Adrenal gland (tissue), 12 donors: ENCODE results near the gene PRRG3. TPM values are rescaled to one million over a fixed set of nuclear protein-coding genes. Genes with fewer than 3 reads are reported as not detected.

Experiments used
- DNase-seq, 7 donors: peaks; one replicate each; pipeline ENCODE4 v3.0.0-alpha.2; 2019 to 2020
- H3K27ac ChIP-seq, 5 donors: fragments of 200-600 bp; sonication (generic) in 4 of 5; 1 replicate in 3 of 5; 2 replicates in 2 of 5; pipeline versions ENCODE4 v1.5.1 to v1.8.0; 2016 to 2020; ENCODE audit warnings: mild to moderate bottlenecking in 1 of 5
- H3K27me3 ChIP-seq: fragments of 200-600 bp; 2 replicates; pipeline ENCODE4 v1.8.0; 2021
- H3K36me3 ChIP-seq, 2 donors: fragments of 200-600 bp; replicated peaks in 1 of 2; 1 replicate in 1 of 2; 2 replicates in 1 of 2; pipeline versions ENCODE4 v1.5.1 to v1.8.0; 2018 to 2022
- H3K4me1 ChIP-seq, 2 donors: fragments of 200-600 bp; replicated peaks in 1 of 2; 1 replicate in 1 of 2; 2 replicates in 1 of 2; pipeline versions ENCODE4 v1.5.1 to v1.8.0; 2018 to 2021
- H3K4me3 ChIP-seq, 4 donors: fragments of 200-600 bp; sonication (generic) in 3 of 4; one replicate each; pipeline ENCODE4 v1.5.1; 2016 to 2018
- H3K9me3 ChIP-seq, 3 donors: fragments of 200-600 bp; sonication (generic) in 1 of 3; replicated peaks in 1 of 3; 1 replicate in 2 of 3; 2 replicates in 1 of 3; pipeline versions ENCODE4 v1.5.1 to v1.8.0; 2016 to 2021
- POLR2A ChIP-seq, 2 donors: fragments of 450-650 bp; IDR thresholded peaks; one replicate each; pipeline ENCODE4 v1.6.1; 2017; ENCODE audit warnings: antibody characterized with exemption in 2 of 2, mild to moderate bottlenecking in 2 of 2, moderate library complexity in 1 of 2
- whole genome bisulfite sequencing, 4 donors: extraction: QIAGEN DNeasy Blood & Tissue Kit in 2 of 4; methylation state at CpG; one replicate each; pipeline versions ENCODE4 v1.1.5 to v1.1.7; 2013 to 2017; 5-methylcytosine and 5-hydroxymethylcytosine counted together
- intact Hi-C, 2 donors: fragments of 100-400 bp; cut with DNase I; formaldehyde crosslinking; loops; one replicate each; pipeline versions ENCODE4 v1.14.1 to v1.15.0; 2022 to 2023
- polyA plus RNA-seq, 3 donors: library from polyadenylated mRNA; stranded (reverse); fragments of 200-250 nt in 2 of 3; fragments of 350-450 nt in 1 of 3; fragmentation: Illumina TruSeq in 1 of 3; extraction: RNeasy Lipid Tissue Mini Kit (QIAGEN cat#74804) in 1 of 3; gene quantifications; one replicate each; pipeline ENCODE4 v1.2.3, GENCODE V29; 2013 to 2014
- total RNA-seq, 9 donors: library from RNA; depleted of rRNA in 4 of 9; stranded (reverse); fragments of >200 nt in 4 of 9; fragments of 120-200 nt in 1 of 9; fragmentation: NEBNext Ultra II Directional in 1 of 9; extraction: Animal tissue kit (Norgen Biotek cat#: 25700) in 1 of 9; gene quantifications; one replicate each; pipeline versions ENCODE4 v1.1.0 to v1.2.4, GENCODE V29; 2013 to 2023
- TF ChIP-seq, protein P1 (sequence below), 6 experiments: fragments of 450-650 bp in 4 of 6; fragments of 200-600 bp in 2 of 6; sonication (generic) in 1 of 6; IDR thresholded peaks; 1 replicate in 5 of 6; 2 replicates in 1 of 6; pipeline versions ENCODE4 v1.5.1 to v1.8.0; 2016 to 2021; ENCODE audit warnings: antibody characterized with exemption in 6 of 6, mild to moderate bottlenecking in 2 of 6, moderate library complexity in 1 of 6
- donor health status: healthy with polysubstance abuse.
- donor health status: Bipolar disorder and iron deficiency.
- donor health status: DM: yes; HTN: yes; CAD: no.
- donor health status: DM: no; HTN: no; CAD: no.
- donor health status: DM: no; HTN: no; CAD: no.
- donor health status: DM: yes; HTN: yes; CAD: no.

The PRRG3 gene
- total and polyA plus RNA-seq, 12 donors, result under 0.01 to 8.7 (median 0.26) TPM; not detected in 1

DNA sequence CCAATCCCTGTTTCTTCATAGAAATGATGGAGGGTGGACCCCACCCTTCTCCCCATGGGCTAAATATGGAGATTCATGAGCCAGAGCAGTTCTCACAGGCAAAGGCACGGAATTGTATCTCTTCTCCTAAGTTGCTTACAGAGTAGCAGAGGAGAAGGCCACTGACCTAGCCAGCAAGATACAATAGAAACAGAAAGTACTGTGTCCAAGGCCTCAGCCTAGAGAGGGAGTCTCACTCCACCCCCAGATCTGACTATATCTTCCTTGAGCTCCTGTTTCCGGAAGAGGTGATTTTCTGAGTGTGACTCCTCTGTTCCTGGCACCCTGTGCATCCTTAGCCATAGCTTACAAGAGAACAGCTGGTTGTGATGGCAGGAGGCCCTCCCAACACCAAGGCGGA, 20.5 kb downstream of the PRRG3 start, which contains the start of gene FATE1:
Gene FATE1 (plus strand): TSS at position 284 of the 400 bp plus-strand sequence. CDS start 85 bp downstream, at position 369.
- WGBS, 4 donors, result 54 to 73% (median 59%) methylated on average over 3 of the region's 3 CpGs
- Histone ChIP-seq H3K9me3 (no peaks in the 10 kb centered on the region), H3K4me1 (no peaks in the 10 kb centered on the region), H3K4me3 (no peak within 1 kb of the TSS), H3K36me3 (no peaks in the 10 kb centered on the region), H3K27ac (no peak within 1 kb of the TSS), H3K27me3 (peaks cover 2% of the 10 kb centered on the region)
- no peak for DNase-seq
- intact Hi-C loops, result no loop called here
- TF ChIP-seq, protein P1, sequence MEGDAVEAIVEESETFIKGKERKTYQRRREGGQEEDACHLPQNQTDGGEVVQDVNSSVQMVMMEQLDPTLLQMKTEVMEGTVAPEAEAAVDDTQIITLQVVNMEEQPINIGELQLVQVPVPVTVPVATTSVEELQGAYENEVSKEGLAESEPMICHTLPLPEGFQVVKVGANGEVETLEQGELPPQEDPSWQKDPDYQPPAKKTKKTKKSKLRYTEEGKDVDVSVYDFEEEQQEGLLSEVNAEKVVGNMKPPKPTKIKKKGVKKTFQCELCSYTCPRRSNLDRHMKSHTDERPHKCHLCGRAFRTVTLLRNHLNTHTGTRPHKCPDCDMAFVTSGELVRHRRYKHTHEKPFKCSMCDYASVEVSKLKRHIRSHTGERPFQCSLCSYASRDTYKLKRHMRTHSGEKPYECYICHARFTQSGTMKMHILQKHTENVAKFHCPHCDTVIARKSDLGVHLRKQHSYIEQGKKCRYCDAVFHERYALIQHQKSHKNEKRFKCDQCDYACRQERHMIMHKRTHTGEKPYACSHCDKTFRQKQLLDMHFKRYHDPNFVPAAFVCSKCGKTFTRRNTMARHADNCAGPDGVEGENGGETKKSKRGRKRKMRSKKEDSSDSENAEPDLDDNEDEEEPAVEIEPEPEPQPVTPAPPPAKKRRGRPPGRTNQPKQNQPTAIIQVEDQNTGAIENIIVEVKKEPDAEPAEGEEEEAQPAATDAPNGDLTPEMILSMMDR (IDR thresholded peaks at IDR 0.05), result no peak
- TF ChIP-seq POLR2A (IDR thresholded peaks at IDR 0.05), result no peak

DNA sequence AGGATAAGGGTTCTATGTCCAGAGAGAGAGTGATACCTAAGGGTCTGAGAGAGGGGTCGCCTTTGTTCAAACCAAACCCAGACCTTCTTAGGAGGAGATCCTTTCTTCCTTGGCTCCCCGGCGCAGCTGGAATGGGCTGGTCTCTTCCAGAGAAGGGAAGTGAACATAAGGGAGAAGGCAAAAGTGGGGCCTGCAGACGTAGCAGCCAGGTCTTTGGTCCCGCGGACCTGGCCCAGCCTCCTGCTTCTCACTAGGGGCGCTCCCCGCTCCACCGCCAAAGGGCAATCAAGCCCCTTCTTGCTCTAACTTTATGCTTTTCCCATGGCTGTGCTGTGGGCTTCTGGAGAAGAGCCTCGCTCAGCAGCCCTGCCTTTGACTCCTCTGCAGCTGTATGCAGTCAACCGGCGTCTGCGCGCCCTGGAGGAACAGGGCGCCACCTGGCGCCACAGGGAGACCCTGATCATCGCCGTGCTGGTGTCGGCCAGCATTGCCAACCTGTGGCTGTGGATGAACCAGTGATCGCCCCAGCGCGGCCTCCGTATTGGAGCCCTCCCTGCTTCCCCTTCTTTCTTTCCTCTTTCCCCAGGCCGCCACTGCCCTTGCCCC, 27.1 kb downstream of the PRRG3 start:
- no peak for DNase-seq
- no peaks in the 10 kb centered on the region for H3K27me3 ChIP-seq
- H3K4me1 ChIP-seq, result no peaks in the 10 kb centered on the region
- H3K4me3 ChIP-seq, result no peak overlapping the region
- TF ChIP-seq, protein P1 (IDR thresholded peaks at IDR 0.05), result no peak
- TF ChIP-seq POLR2A (IDR thresholded peaks at IDR 0.05), result no peak
- intact Hi-C loops, result no loop called here
- no peaks in the 10 kb centered on the region for H3K9me3 ChIP-seq
- H3K27ac ChIP-seq, result no peak overlapping the region
- no peaks in the 10 kb centered on the region for H3K36me3 ChIP-seq
- WGBS, 4 donors, result 57 to 93% (median 69%) methylated on average over 4 to 24 of the region's 24 CpGs

DNA sequence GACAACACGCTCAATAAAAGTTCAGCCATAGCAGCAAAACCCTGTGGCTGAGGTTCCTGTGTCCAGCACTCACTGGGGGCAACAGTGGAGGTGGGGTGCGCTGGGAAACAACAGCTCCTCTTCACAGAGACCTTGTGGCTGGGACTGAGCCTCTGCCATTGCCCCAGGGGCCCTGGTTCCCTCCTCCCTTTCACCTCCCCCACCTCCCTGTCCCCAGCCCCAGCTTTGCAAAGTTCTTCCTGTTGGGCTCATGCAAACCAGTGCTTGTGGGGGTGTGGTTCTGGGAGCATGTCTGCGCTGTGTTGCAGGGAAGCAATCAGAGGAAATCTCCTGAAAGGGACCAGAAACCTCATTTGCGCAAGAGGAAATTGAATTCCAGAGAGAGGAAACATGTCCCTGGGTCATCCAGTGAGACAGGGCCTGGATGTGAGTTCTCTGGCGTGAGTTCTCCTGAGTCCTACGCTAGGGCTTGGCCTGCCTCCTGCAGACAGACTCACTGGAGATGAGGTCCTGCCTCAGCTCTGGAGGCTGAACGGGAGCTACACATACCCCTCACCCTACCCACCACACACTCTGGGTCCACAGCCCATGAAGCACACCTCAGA, 28.0 kb downstream of the PRRG3 start:
- H3K9me3 ChIP-seq, result no peaks in the 10 kb centered on the region
- TF ChIP-seq, protein P1 (IDR thresholded peaks at IDR 0.05), result no peak
- TF ChIP-seq POLR2A (IDR thresholded peaks at IDR 0.05), result no peak
- WGBS, 4 donors, result 59 to 83% (median 77%) methylated on average over 4 to 7 of the region's 7 CpGs
- intact Hi-C loops, result no loop called here
- no peaks in the 10 kb centered on the region for H3K4me1 ChIP-seq
- H3K4me3 ChIP-seq, result no peak overlapping the region
- no peak overlapping the region for H3K27ac ChIP-seq
- H3K27me3 ChIP-seq, result no peaks in the 10 kb centered on the region
- no peaks in the 10 kb centered on the region for H3K36me3 ChIP-seq
- DNase-seq, result no peak

DNA sequence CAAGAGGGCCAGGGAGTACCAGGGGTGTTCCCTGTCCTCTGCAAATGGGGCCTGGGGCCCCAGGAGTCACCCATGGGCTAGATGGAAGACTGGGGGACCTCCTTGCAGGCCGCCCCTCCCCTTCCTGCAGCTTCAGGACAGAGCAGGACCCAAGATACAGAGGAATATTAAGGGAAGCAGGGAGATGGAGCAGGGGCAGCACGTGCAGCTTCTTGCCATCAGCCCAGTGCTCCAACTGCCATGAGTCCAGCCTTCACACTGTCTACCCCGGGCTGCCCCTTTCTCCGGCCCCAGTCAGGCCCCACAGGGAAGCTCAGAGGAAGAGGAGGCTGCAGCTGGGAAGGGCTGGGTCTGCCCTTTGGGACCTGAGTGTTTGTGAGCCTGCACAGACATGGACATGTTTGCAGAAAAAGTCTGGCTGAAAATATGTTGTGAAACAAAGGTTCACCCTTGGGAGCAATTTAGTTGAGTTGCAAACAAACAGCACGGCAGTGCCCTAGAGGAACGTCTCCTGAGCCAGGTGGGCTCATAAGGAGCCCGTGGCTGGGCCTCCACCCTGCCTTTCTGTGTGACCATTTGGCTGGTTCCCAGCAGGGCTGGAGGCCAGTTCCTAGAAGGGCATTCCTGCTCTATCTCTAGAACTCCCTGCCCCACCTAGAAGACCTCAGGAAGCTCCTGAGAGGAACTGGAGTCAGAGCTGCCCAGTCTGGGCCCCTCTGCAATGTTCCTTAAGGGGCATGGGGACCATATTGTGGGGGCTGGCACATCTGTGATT, 29.5 kb downstream of the PRRG3 start:
- WGBS, 4 donors, result 48 to 68% (median 56%) methylated on average over 6 to 7 of the region's 7 CpGs; no CpG with 5 or more reads in 1 of the 4 donors
- intact Hi-C loops, result no loop called here
- Histone ChIP-seq H3K36me3 (no peaks in the 10 kb centered on the region), H3K27ac (no peak overlapping the region), H3K27me3 (no peaks in the 10 kb centered on the region), H3K4me3 (no peak overlapping the region), H3K9me3 (no peaks in the 10 kb centered on the region), H3K4me1 (no peaks in the 10 kb centered on the region)
- TF ChIP-seq POLR2A (IDR thresholded peaks at IDR 0.05), result no peak
- TF ChIP-seq, protein P1 (IDR thresholded peaks at IDR 0.05), result no peak
- DNase-seq, result no peak
